Inferior parietal cortex (tissue), 1 donor: ENCODE data around the gene RNFT1.
"Not testable (repeated sequence)": the region's sequence is repeated elsewhere in the genome, so short reads cannot be mapped to it uniquely, and the experiment has no call there.

Experiments used
- DNase-seq: peaks from one replicate; pipeline ENCODE4 v3.0.0-alpha.2; 2016; ENCODE audit errors: extremely low spot score

The RNFT1 gene

GRCh38 chr17:59964482-59965328, at the start of gene RNFT1:
Gene RNFT1, minus strand, starts transcription at chr17:59964740. Its CDS starts 77 bp downstream, at chr17:59964663.
- DNase-seq, result peak; percentile 85

GRCh38 chr17:60009326-60009725, 44.8 kb upstream of the RNFT1 start:
- DNase-seq, result not testable (repeated sequence)

GRCh38 chr17:60008377-60008776, 43.8 kb upstream of the RNFT1 start:
- DNase-seq, result not testable (repeated sequence)

- DNase-seq, result no peak
These were observed 41.6 kb upstream of the RNFT1 start for GRCh38 chr17:60006160-60006559.

DNA sequence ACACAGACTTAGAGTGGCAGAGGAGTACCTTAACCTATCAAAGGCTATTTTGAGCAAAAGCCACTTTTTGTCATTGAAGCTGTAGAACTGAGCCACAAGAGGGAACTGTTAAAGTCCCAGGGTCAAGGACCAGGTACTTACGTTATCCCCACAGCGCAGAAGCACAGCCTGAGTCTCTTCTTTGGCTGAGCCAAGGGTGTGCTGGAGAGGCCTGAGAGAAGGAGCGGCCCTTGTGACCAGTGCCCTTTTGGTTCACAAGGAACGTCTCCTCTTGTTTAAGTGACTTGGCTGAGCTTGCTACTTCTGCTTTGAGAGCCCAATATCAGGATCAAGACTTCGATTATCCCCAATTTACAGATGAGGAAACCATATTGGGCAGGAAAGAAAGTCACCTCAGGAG, 40.0 kb upstream of the RNFT1 start:
- DNase-seq, result not testable (repeated sequence)

- DNase-seq, result not testable (repeated sequence)
These were observed 37.9 kb upstream of the RNFT1 start for GRCh38 chr17:60002405-60002804.

GRCh38 chr17:59996608-59997007, 32.1 kb upstream of the RNFT1 start:
- DNase-seq, result not testable (repeated sequence)

DNA sequence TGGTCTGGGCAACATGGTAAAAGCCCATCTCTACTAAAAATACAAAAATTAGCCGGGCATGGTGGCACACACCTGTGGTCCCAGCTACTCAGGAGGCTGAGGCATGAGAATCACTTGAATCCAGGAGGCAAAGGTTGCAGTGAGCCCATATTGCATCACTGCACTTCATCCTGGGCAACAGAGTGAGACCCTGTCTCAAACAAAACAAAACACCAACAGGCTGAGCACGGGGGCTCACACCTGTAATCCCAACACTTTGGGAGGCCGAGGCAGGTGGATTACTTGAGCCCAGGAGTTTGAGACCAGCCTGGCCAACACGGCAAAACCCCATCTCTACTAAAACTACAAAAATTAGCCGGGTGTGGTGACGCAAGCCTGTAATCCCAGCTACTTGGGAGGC, 10.6 kb upstream of the RNFT1 start:
- not testable (repeated sequence) for DNase-seq

GRCh38 chr17:59973483-59973882, 8.9 kb upstream of the RNFT1 start:
- not testable (repeated sequence) for DNase-seq

DNA sequence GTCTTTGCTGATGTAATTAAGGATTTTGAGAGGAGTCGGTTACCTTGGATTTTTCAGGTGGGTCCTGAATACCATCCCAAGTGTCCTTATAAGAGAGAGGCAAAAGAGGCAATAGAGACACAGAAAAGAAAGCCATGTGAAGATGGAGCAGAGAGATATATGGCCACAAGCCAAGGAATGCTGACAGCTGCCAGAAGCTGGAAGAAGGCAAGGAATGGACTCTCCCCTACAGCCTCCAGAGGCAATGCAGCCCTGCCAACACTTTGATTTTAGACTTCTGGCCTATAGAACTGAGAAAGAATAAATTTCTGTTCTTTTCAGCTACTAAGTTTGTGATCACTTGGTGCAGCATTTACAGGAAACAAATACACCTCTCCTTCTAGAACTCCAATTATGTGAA, 8.2 kb upstream of the RNFT1 start:
- DNase-seq, result no peak

DNA sequence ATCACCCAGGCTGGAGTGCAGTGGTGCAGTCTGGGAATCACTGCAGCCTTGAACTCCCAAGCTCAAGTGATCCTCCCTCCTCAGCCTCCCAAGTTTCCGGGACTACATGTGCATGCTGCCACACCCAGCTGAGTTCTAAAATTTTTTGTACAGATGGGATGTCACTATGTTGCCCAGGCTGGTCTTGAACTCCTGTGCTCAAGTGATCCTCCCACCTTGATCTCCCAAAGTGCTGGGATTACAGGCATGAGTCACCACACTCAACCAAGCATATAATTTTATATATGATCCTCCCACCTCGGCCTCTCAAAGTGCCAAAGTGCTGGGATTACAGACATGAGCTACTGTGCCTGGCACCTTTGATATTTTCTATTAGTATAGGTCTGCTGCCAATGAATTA, 7.2 kb upstream of the RNFT1 start:
- not testable (repeated sequence) for DNase-seq

GRCh38 chr17:59963738-59964481, 630 bp downstream of the RNFT1 start:
- peak; percentile 68 for DNase-seq

DNA sequence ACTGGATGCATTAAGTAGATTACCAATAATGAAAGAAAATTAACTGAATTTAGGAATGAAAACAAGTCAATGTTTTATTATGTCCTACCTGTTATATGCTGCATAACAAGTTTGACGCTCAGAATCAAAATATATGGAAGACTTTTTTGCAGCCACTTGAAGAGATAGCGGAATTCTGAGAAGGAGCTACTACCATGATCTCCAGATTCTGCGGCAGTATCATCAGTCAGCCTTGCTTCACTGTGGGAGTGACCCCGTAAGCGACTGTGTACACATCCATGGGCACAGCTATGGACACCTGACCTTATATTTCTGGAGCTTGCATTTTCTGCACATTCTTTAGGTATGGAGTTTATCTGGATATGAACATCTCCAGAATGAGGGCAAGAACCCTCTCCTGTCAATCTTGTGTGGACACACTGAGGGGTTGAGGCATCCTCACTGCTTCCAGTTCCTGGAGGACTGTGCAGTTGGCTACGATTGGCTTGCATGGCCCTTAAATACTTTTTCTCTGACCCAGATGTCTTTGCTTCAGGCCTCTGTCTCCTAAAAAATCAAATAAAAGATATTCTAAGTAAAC, 1.7 kb downstream of the RNFT1 start:
- DNase-seq, result no peak

GRCh38 chr17:59959574-59959973, 5.0 kb downstream of the RNFT1 start:
- not testable (repeated sequence) for DNase-seq

DNA sequence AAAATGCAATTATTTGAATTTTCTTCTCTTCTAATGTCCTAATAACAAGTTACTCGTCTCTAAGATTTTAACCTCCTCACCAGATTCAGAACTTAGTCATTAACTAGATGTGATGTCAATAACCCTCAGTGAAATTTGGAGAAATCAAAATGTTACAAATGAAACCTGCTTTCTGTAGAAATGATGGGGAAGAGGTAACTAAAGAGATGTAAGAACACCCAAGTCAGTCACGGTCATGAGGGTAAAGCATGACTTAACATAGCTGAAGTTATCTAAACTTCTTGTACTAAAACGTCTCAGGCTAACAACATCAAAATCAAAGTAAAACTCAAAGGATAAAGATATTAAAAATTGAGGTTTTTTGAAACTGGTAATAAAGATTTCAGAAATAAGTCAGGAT, 9.7 kb downstream of the RNFT1 start:
- no peak for DNase-seq

- DNase-seq, result no peak
These were observed 14.5 kb downstream of the RNFT1 start for GRCh38 chr17:59950049-59950448.

DNA sequence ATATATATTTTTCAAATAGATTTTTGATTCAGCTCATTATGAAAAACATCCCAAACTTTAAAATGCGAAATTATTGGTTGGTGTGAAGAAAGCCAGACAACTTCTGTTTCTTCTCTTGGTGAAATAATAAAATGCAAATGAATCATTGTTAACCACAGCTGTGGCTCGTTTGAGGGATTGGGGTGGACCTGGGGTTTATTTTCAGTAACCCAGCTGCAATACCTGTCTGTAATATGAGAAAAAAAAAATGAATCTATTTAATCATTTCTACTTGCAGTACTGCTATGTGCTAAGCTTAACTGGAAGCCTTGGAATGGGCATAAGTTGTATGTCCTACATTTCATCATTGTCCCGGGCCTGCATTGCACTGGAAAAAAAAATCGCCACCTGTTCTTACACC, 17.2 kb downstream of the RNFT1 start:
- not testable (repeated sequence) for DNase-seq

- DNase-seq, result not testable (repeated sequence)
These were observed 18.1 kb downstream of the RNFT1 start for GRCh38 chr17:59946433-59946832.

DNA sequence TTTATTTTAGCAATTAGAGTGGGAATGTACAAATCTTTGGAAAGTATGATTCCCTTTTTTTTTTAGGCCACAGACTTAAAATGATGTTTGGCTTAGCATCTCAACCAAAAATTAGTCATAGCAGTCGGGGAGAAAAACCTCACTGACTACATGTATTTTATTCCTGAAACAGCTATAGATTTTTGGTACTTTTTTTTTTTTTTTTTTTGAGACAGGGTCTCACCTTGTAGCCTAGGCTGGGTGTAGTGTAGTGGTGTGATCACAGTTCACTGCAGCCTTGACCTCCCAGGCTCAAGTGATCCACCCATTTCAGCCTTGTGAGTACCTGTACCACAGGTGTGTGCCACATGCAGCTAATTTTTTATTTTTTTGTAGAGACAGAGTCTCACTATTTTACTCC, 23.4 kb downstream of the RNFT1 start:
- no peak for DNase-seq

DNA sequence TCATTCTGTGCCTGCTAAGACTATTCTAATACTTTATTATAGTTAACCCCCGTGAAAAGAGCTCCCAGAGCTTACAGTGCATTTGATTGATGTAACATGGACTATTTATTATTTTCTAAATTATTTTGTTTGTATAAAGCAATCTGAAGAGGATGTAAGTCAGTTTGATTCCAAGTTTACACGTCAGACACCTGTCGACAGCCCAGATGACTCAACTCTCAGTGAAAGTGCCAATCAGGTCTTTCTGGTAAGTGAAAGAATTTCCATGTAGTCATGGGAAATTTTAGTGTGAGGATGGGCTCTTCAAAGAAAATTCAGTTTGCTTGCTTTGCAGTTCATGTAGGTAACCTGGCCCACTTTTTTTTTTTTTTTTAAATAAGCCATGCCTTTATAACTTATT, 23.8 kb downstream of the RNFT1 start:
- DNase-seq, result not testable (repeated sequence)

- not testable (repeated sequence) for DNase-seq
These were observed 31.2 kb downstream of the RNFT1 start for GRCh38 chr17:59933317-59933716.

DNA sequence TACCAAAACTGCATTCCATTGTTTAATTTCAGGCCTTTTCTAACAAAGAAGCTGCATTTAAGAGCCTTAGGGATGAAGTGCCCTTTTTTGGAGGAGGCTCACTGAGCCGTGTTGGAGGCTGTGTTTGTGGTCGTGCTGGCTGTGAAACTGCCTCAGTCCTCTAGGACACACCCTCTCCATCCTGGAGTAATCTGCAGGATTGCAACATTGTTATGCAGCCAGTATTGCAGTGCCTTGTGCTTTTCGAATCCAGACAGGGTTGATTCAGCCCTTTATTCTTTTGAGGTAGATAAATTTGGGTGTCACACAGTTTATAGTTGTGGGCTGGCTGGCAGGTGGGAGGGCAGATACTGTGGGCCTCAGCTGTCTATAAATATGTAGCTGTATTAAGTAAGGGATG, 33.8 kb downstream of the RNFT1 start:
- not testable (repeated sequence) for DNase-seq
